Measurements from ENCODE around the gene CYBA. TPM values are rescaled to one million over a fixed set of nuclear protein-coding genes. Genes with fewer than 3 reads are reported as not detected.

CYBA gene
- total and polyA plus RNA-seq, 2 donors (not counting 1 experiment from before 2014, with no cell fraction given), result 701 to 1,336 TPM

DNA sequence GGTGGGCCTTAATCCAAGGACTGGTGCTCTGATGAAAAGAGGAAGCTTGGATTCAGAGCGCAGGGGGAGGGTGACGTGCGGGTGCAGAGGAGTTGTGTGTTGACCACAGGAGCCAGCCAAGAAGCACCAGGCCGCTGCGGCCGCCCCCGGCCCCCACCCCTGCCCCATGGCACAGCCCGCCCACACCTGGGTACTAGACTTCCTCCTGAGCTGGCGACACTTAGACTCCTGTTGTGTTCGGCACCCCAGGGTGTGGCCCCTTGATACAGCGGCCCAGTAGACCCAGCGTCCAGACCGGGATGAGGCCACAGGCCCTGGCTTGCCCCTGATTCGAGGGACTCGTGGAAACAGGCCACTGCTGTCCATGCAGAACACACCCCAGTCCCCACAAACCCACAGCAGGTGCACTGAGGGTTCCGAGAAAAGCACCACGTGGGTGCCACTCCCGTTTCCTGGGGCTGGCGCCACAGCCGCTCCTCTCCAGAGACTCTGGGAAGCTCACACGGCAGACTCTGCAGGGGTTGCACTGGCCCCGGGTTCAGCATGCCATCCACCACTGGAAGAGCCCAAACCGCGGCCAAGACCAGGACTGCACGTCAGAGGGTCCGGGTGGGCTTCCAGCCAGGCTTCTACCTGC is 41.2 kb upstream of the CYBA start:
- Histone ChIP-seq H3K4me2 (replicated peaks; ENCODE audit: low read depth, low read length, poor library complexity, severe bottlenecking) (peak overlapping the region; percentile 73), H3K4me1 (ENCODE audit: control insufficient read depth in 2 of 2, insufficient read depth in 2 of 2, low read length in 2 of 2) (peaks cover 20 to 39% of the 10 kb centered on the region in 2 donors), H3K36me3 (replicated peaks in 1 of 2; ENCODE audit: control extremely low read depth in 1 of 2, control insufficient read depth in 1 of 2, extremely low read depth in 1 of 2, insufficient read depth in 2 of 2, low read length in 1 of 2) (peaks cover 0 to 21% of the 10 kb centered on the region in 2 experiments), H3K9ac (ENCODE audit: low read length) (peak overlapping the region; percentile 23), H3K4me3 (ENCODE audit: control extremely low read depth in 1 of 5, extremely low read depth in 1 of 5, insufficient read depth in 1 of 5, low read depth in 2 of 5, low read length in 4 of 5) (peak overlapping the region in 1 of 5 experiments; percentile 12), H3K27ac (ENCODE audit: low read length in 2 of 2) (no peak overlapping the region), H3K79me2 (ENCODE audit: control insufficient read depth, insufficient read depth, low read length) (peaks cover 6% of the 10 kb centered on the region), H3K9me3 (ENCODE audit: control extremely low read depth in 1 of 3, control insufficient read depth in 2 of 3, insufficient read depth in 1 of 3, low read length in 2 of 3) (peaks cover 0 to 4% (median 0%) of the 10 kb centered on the region in 3 donors), H3K27me3 (replicated peaks in 1 of 4; ENCODE audit: control extremely low read depth in 1 of 4, control insufficient read depth in 3 of 4, insufficient read depth in 4 of 4, low read length in 3 of 4) (no peaks in the 10 kb centered on the region), H4K20me1 (ENCODE audit: control insufficient read depth, insufficient read depth, low read length, poor library complexity, severe bottlenecking) (peaks cover 13% of the 10 kb centered on the region), H2AFZ (ENCODE audit: insufficient read depth, low read depth, low read length, poor library complexity, severe bottlenecking) (no peak overlapping the region)
- 16% methylated on average over 26 of the region's 26 CpGs for WGBS (ENCODE audit: insufficient coverage)
- intact Hi-C loops (cut with micrococcal nuclease), result no loop called here
- peak overlapping the region; percentile 69 for H3K4me3 Mint-ChIP-seq
- ATAC-seq (ENCODE audit: low read depth), result peak; percentile 58
- no peak for TF ChIP-seq EZH2 (IDR thresholded peaks at IDR 0.05; ENCODE audit: borderline replicate concordance, insufficient read depth, low read depth, low read length, poor library complexity, severe bottlenecking)
- no peak for TF ChIP-seq CTCF (IDR thresholded peaks at IDR 0.05)
- H3K9me3 Mint-ChIP-seq (ENCODE audit: insufficient read depth), result no peaks in the 10 kb centered on the region
- POLR2A ChIA-PET, result interaction anchor here (1.4 to 1.7 kb wide), 2 partner anchors 9 to 10 kb away, joined by 8 to 9 read pairs; no protein-coding TSS in a partner anchor
- H3K27me3 Mint-ChIP-seq, result no peaks in the 10 kb centered on the region
- CTCF ChIA-PET, result interaction anchor here (1.3 kb wide), 1 partner anchor 45 kb away, joined by 4 read pairs; no protein-coding TSS in a partner anchor
- peak; percentile 58 for DNase-seq
- peaks cover 27% of the 10 kb centered on the region for H3K4me1 Mint-ChIP-seq
- peak overlapping the region; percentile 76 for H3K27ac Mint-ChIP-seq
